ENCODE results near the gene SMIM1. TPM values are rescaled to one million over a fixed set of nuclear protein-coding genes. Genes with fewer than 3 reads are reported as not detected.

Gene SMIM1
- polyA plus RNA-seq (ENCODE audit: insufficient read length), result 5.7 TPM

GRCh38 chr1:3772715-3773571 lies at the start of gene SMIM1:
Gene SMIM1 (plus strand): TSS chr1:3772749. CDS start chr1:3775374, 2,625 bp downstream.
- DNase-seq, result no peak

GRCh38 chr1:3722846-3723245 lies 49.7 kb upstream of the SMIM1 start:
- DNase-seq, result no peak

- peak; percentile 72 for DNase-seq
Measured at GRCh38 chr1:3724416-3725030, 48.0 kb upstream of the SMIM1 start.

- DNase-seq, result no peak
Measured at GRCh38 chr1:3725366-3725765, 47.2 kb upstream of the SMIM1 start.

GRCh38 chr1:3727042-3727824 lies 45.3 kb upstream of the SMIM1 start:
- DNase-seq, result no peak

GRCh38 chr1:3727825-3728776 lies 44.4 kb upstream of the SMIM1 start:
- DNase-seq, result no peak

- no peak for DNase-seq
Measured at GRCh38 chr1:3729594-3730542, 42.7 kb upstream of the SMIM1 start.

- DNase-seq, result no peak
Measured at GRCh38 chr1:3730543-3731247, 41.9 kb upstream of the SMIM1 start.

GRCh38 chr1:3731583-3732433 lies 40.7 kb upstream of the SMIM1 start:
- DNase-seq, result no peak

GRCh38 chr1:3732434-3733093 lies 40.0 kb upstream of the SMIM1 start:
- no peak for DNase-seq

- DNase-seq, result no peak
Measured at GRCh38 chr1:3733094-3733882, 39.3 kb upstream of the SMIM1 start.

- no peak for DNase-seq
Measured at GRCh38 chr1:3733883-3734589, 38.5 kb upstream of the SMIM1 start.

GRCh38 chr1:3734602-3735001 lies 37.9 kb upstream of the SMIM1 start:
- no peak for DNase-seq

- DNase-seq, result no peak
Measured at GRCh38 chr1:3735027-3735681, 37.4 kb upstream of the SMIM1 start.

GRCh38 chr1:3735688-3736087 lies 36.9 kb upstream of the SMIM1 start:
- no peak for DNase-seq

- no peak for DNase-seq
Measured at GRCh38 chr1:3736131-3736561, 36.4 kb upstream of the SMIM1 start.

Measured in hindlimb muscle (tissue), 1 donor.